ENCODE results near the gene B4GALNT3. TPM values are rescaled to one million over a fixed set of nuclear protein-coding genes. Genes with fewer than 3 reads are reported as not detected.

The B4GALNT3 gene
- total RNA-seq, 1 experiment from 2014 or later: 23.3 TPM

GRCh38 chr12:549476-550082 is 89.8 kb downstream of the B4GALNT3 start:
- no peaks in the 10 kb centered on the region for H3K79me1 ChIP-seq (ENCODE audit: insufficient read depth, low read depth, low read length, poor library complexity, severe bottlenecking)
- no peaks in the 10 kb centered on the region for H3K9me3 ChIP-seq (ENCODE audit: control insufficient read depth, low read depth, low read length)
- H2BK12ac ChIP-seq (ENCODE audit: insufficient read length, low read depth, low read length): no peak overlapping the region
- H3K27me3 ChIP-seq (ENCODE audit: insufficient read depth, low read length): no peaks in the 10 kb centered on the region
- Mint-ChIP-seq H3K27me3 (ENCODE audit: low read depth) (peaks cover 6% of the 10 kb centered on the region), H3K4me3 (no peak overlapping the region), H3K4me1 (peaks cover 0 to 3% of the 10 kb centered on the region in 2 experiments; a peak in 1 of 4 replicates), H3K27ac (no peak overlapping the region), H3K36me3 (ENCODE audit: insufficient read depth in 1 of 3, low read depth in 3 of 3) (peaks cover 14 to 52% (median 18%) of the 10 kb centered on the region in 3 experiments; a peak in 6 of 7 replicates), H3K9me3 (no peaks in the 10 kb centered on the region; a peak in 1 of 5 replicates)
- no peak overlapping the region for H3K27ac ChIP-seq (ENCODE audit: insufficient read length, low read depth, low read length)
- no CpG with 5 or more reads among the region's 29 CpGs for WGBS (ENCODE audit: extremely low coverage, insufficient read length, low lambda C conversion rate)
- no peak overlapping the region for H4K8ac ChIP-seq (replicated peaks; ENCODE audit: insufficient read length, low read depth, low read length)
- DNase-seq: no peak
- H4K5ac ChIP-seq (ENCODE audit: insufficient read length, low read depth, low read length): no peak overlapping the region
- H3K14ac ChIP-seq (ENCODE audit: insufficient read depth, low read length): no peak overlapping the region
- no peak overlapping the region for H4K91ac ChIP-seq (ENCODE audit: insufficient read length, low read depth, low read length)
- no peak overlapping the region for H2BK120ac ChIP-seq (ENCODE audit: low read depth, low read length, poor library complexity, severe bottlenecking)
- H3K79me2 ChIP-seq (ENCODE audit: insufficient read depth, low read length): no peaks in the 10 kb centered on the region
- H2BK15ac ChIP-seq (ENCODE audit: low read depth, low read length): no peak overlapping the region
- H2BK5ac ChIP-seq (ENCODE audit: insufficient read length, low read length): no peak overlapping the region
- no peak overlapping the region for H3K9ac ChIP-seq (ENCODE audit: extremely low read depth, insufficient read length, low read length)
- H3K56ac ChIP-seq (ENCODE audit: insufficient read length, low read depth, low read length): no peak overlapping the region
- no peaks in the 10 kb centered on the region for H3K4me1 ChIP-seq (ENCODE audit: insufficient read depth, low read length)
- TF ChIP-seq CTCF (conservative IDR thresholded peaks at IDR 0.05): no peak
- H3T11ph ChIP-seq (ENCODE audit: low read length): no peak overlapping the region
- H3K18ac ChIP-seq (ENCODE audit: insufficient read length, low read depth, low read length): no peak overlapping the region
- no peak overlapping the region for H3K4me2 ChIP-seq (ENCODE audit: insufficient read depth, insufficient read length, low read length)
- no peak overlapping the region for H3K23ac ChIP-seq (ENCODE audit: insufficient read length, low read depth, low read length)
- no peak overlapping the region for H2BK20ac ChIP-seq (ENCODE audit: low read depth, low read length, poor library complexity, severe bottlenecking)
- no peaks in the 10 kb centered on the region for H4K20me1 ChIP-seq (ENCODE audit: control insufficient read depth, insufficient read depth, insufficient read length)
- no peak overlapping the region for H3K4ac ChIP-seq (ENCODE audit: low read depth, low read length)
- peaks cover 5% of the 10 kb centered on the region for H3K23me2 ChIP-seq (ENCODE audit: insufficient read length, low read depth, low read length, poor library complexity, severe bottlenecking)
- no peak overlapping the region for H2AK5ac ChIP-seq (ENCODE audit: insufficient read length, low read length)
- H2AFZ ChIP-seq (ENCODE audit: low read length): no peak overlapping the region

All from H9 (cell line).